Keratinocyte (primary cell): ENCODE results near the gene TEX19. TPM values are rescaled to one million over a fixed set of nuclear protein-coding genes. Genes with fewer than 3 reads are reported as not detected.

Source experiments
- DNase-seq: peaks from one replicate; pipeline ENCODE4 v3.0.0-alpha.2; 2011; ENCODE audit warnings: low read depth, missing footprints, low spot score
- FAIRE-seq: peaks from 2 replicates; lab custom pipeline; 2011; peaks lifted over from hg19 to GRCh38; lab: Jason Lieb, UNC
- H2AFZ ChIP-seq: 2 replicates; pipeline ENCODE4 v1.6.0; 2012; ENCODE audit warnings: low read length, control low read depth, inconsistent platforms; ENCODE audit not compliant: control insufficient read depth
- H3K27ac ChIP-seq: 2 replicates; pipeline ENCODE4 v1.5.1; 2011; ENCODE audit warnings: low read length; ENCODE audit not compliant: control insufficient read depth, insufficient read depth
- H3K27me3 ChIP-seq: 3 replicates; pipeline ENCODE4 v1.6.0; 2011; ENCODE audit warnings: low read length; ENCODE audit not compliant: control insufficient read depth, insufficient read depth; ENCODE audit errors: extremely low read depth
- H3K36me3 ChIP-seq, 2 experiments: 2 replicates in 1 of 2; 3 replicates in 1 of 2; pipeline ENCODE4 v1.5.1; 2011; ENCODE audit warnings: low read length in 2 of 2, mild to moderate bottlenecking in 1 of 2; ENCODE audit not compliant: control insufficient read depth in 2 of 2, insufficient read depth in 2 of 2; ENCODE audit errors: extremely low read depth in 1 of 2
- H3K4me1 ChIP-seq: 3 replicates; pipeline ENCODE4 v1.5.1; 2011; ENCODE audit warnings: low read length; ENCODE audit not compliant: control insufficient read depth, insufficient read depth; ENCODE audit errors: extremely low read depth
- H3K4me2 ChIP-seq: 3 replicates; pipeline ENCODE4 v1.6.0; 2011; ENCODE audit warnings: low read depth, low read length; ENCODE audit not compliant: control insufficient read depth, insufficient read depth; ENCODE audit errors: extremely low read depth
- H3K4me3 ChIP-seq, 3 experiments: fragments of 200-600 bp in 1 of 3; sonication (generic) in 1 of 3; 2 replicates in 2 of 3; 3 replicates in 1 of 3; pipeline ENCODE4 v1.5.1; 2011 to 2016; ENCODE audit warnings: low read length in 3 of 3, mild to moderate bottlenecking in 3 of 3, control low read depth in 2 of 3, inconsistent platforms in 1 of 3, low read depth in 1 of 3, mixed read lengths in 1 of 3, mixed run types in 1 of 3, moderate library complexity in 1 of 3; ENCODE audit not compliant: control insufficient read depth in 2 of 3, insufficient read depth in 2 of 3; ENCODE audit errors: extremely low read depth in 1 of 3
- H3K79me2 ChIP-seq: 2 replicates; pipeline ENCODE4 v1.6.0; 2012; ENCODE audit warnings: low read length; ENCODE audit not compliant: control insufficient read depth, insufficient read depth
- H3K9ac ChIP-seq: 3 replicates; pipeline ENCODE4 v1.6.0; 2011; ENCODE audit warnings: low read length; ENCODE audit not compliant: control insufficient read depth, insufficient read depth; ENCODE audit errors: extremely low read depth
- H3K9me1 ChIP-seq: 3 replicates; pipeline ENCODE4 v1.6.0; 2011; ENCODE audit warnings: low read length; ENCODE audit not compliant: control insufficient read depth, insufficient read depth; ENCODE audit errors: extremely low read depth
- H3K9me3 ChIP-seq: 2 replicates; pipeline ENCODE4 v1.5.1; 2012; ENCODE audit warnings: low read depth, low read length; ENCODE audit not compliant: control insufficient read depth
- H4K20me1 ChIP-seq: 3 replicates; pipeline ENCODE4 v1.6.0; 2011; ENCODE audit warnings: low read length; ENCODE audit not compliant: control insufficient read depth, insufficient read depth; ENCODE audit errors: extremely low read depth
- EZH2 ChIP-seq: IDR thresholded peaks from one replicate; pipeline ENCODE4 v1.6.1; 2012; ENCODE audit warnings: inconsistent platforms, mild to moderate bottlenecking, low read length, moderate library complexity
- dilution Hi-C: fragments of 300-500 bp; cut with MboI; formaldehyde crosslinking; loops from one replicate; pipeline ENCODE4 v1.7.0; 2020; ENCODE audit warnings: low sequenced_read_pairs; ENCODE audit not compliant: extremely low pct_ligation_motif_present
- polyA plus RNA-seq, 5 experiments: library from polyadenylated mRNA; depleted of rRNA in 3 of 5; stranded (reverse) in 3 of 5; stranded (forward) in 1 of 5; unstranded in 1 of 5; fragments of >200 nt; gene quantifications; 1 replicate in 1 of 5; 2 replicates in 3 of 5; 3 replicates in 1 of 5; pipeline versions ENCODE4 v1.2.1 to v1.2.3, GENCODE V29; 2011 to 2012; ENCODE audit warnings: missing spikeins in 2 of 5, low read depth in 1 of 5, low replicate concordance in 1 of 5
- TF ChIP-seq, protein P1 (sequence below), 3 experiments: IDR thresholded peaks in 1 of 3; conservative IDR thresholded peaks in 1 of 3; optimal IDR thresholded peaks in 1 of 3; 2 replicates in 2 of 3; 3 replicates in 1 of 3; pipeline versions ENCODE3 to v1.5.1; 2011; ENCODE audit warnings: low read length in 3 of 3, mild to moderate bottlenecking in 3 of 3, moderate library complexity in 2 of 3, control low read depth in 1 of 3, inconsistent platforms in 1 of 3; ENCODE audit not compliant: insufficient read depth in 2 of 3; ENCODE audit errors: extremely low read depth in 1 of 3

The TEX19 gene
- polyA plus RNA-seq, 1 donor (not counting 4 experiments of a cell fraction or from before 2014, with no cell fraction given) = not detected

DNA sequence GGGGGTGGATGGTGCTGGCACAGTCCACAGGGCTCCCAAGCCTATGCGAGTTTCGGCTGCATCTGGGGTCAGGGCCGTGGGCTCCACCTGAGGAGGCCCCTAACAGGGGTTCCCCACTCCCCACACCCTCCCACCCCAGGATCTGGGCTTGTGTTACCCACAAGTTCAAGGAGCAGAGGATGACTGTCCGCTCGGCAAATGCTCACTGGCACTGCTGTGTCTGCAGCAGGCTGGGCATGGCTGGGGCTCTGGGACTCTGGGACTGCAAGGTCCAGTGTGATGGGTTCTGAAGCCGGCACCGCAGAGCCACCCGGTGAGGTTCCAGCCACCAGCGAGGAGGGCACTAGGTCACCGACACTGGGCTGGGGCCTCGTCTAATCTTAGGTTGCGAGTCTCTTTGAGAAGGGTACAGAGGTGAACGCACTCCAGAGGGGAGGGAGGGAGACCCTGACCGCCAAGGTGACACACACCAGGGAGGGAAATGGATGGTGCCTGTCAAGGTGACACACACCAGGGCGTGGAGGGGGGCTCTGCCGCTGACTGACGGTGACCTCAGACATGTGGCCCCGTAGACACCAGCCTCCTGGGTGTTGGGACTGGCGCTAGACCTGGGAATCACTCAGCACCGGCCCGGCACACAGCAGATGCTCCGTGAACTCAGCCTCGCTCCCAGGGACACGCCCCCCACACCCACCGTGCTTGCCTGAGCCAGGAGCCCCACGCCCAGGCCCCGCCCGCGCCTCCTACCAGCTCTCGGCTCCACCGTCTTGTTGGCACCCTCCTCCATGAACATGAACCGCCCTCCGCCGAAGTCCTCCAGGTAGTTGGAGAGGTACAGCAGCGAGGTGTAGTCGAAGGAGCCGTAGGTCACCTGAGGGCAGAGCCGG is 38.6 kb downstream of the TEX19 start:
- Histone ChIP-seq H3K9me1 (no peaks in the 10 kb centered on the region), H3K9ac (no peak overlapping the region), H4K20me1 (no peaks in the 10 kb centered on the region), H3K4me1 (no peaks in the 10 kb centered on the region), H2AFZ (no peak overlapping the region), H3K79me2 (no peaks in the 10 kb centered on the region), H3K27me3 (no peaks in the 10 kb centered on the region), H3K4me2 (no peak overlapping the region), H3K9me3 (no peaks in the 10 kb centered on the region), H3K36me3 (peaks cover 0 to 2% of the 10 kb centered on the region in 2 experiments), H3K27ac (no peak overlapping the region), H3K4me3 (no peak overlapping the region)
- FAIRE-seq = no peak
- TF ChIP-seq, protein P1, sequence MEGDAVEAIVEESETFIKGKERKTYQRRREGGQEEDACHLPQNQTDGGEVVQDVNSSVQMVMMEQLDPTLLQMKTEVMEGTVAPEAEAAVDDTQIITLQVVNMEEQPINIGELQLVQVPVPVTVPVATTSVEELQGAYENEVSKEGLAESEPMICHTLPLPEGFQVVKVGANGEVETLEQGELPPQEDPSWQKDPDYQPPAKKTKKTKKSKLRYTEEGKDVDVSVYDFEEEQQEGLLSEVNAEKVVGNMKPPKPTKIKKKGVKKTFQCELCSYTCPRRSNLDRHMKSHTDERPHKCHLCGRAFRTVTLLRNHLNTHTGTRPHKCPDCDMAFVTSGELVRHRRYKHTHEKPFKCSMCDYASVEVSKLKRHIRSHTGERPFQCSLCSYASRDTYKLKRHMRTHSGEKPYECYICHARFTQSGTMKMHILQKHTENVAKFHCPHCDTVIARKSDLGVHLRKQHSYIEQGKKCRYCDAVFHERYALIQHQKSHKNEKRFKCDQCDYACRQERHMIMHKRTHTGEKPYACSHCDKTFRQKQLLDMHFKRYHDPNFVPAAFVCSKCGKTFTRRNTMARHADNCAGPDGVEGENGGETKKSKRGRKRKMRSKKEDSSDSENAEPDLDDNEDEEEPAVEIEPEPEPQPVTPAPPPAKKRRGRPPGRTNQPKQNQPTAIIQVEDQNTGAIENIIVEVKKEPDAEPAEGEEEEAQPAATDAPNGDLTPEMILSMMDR (optimal IDR thresholded peaks at IDR 0.05 in 1 of 3, IDR thresholded peaks at IDR 0.05 in 1 of 3, conservative IDR thresholded peaks at IDR 0.05 in 1 of 3; ENCODE audit: extremely low read depth in 1 of 3, insufficient read depth in 2 of 3, low read length in 3 of 3) = no peak
- TF ChIP-seq EZH2 = no peak
- dilution Hi-C loops = no loop called here
- no peak for DNase-seq

- no peak overlapping the region for H3K4me3 ChIP-seq
- H3K9me1 ChIP-seq = no peaks in the 10 kb centered on the region
- H3K9me3 ChIP-seq = no peaks in the 10 kb centered on the region
- FAIRE-seq = no peak
- H4K20me1 ChIP-seq = no peaks in the 10 kb centered on the region
- H3K27ac ChIP-seq = no peak overlapping the region
- no peaks in the 10 kb centered on the region for H3K27me3 ChIP-seq
- H3K4me1 ChIP-seq = no peaks in the 10 kb centered on the region
- H3K9ac ChIP-seq = no peak overlapping the region
- H3K36me3 ChIP-seq = peaks cover 2 to 4% of the 10 kb centered on the region in 2 experiments
- TF ChIP-seq, protein P1 (optimal IDR thresholded peaks at IDR 0.05 in 1 of 3, IDR thresholded peaks at IDR 0.05 in 1 of 3, conservative IDR thresholded peaks at IDR 0.05 in 1 of 3; ENCODE audit: extremely low read depth in 1 of 3, insufficient read depth in 2 of 3, low read length in 3 of 3) = no peak
- no peak for TF ChIP-seq EZH2
- dilution Hi-C loops = no loop called here
- H2AFZ ChIP-seq = no peak overlapping the region
- no peaks in the 10 kb centered on the region for H3K79me2 ChIP-seq
- no peak for DNase-seq
- no peak overlapping the region for H3K4me2 ChIP-seq
Observed at GRCh38 chr17:82399041-82399441, 40.0 kb downstream of the TEX19 start.
